ENCODE measurements around the gene CDR2. TPM values are rescaled to one million over a fixed set of nuclear protein-coding genes. Genes with fewer than 3 reads are reported as not detected.

CDR2 gene
- total and polyA plus RNA-seq, 3 donors from 2014 or later = 56.8 to 133 (median 63.7) TPM

DNA sequence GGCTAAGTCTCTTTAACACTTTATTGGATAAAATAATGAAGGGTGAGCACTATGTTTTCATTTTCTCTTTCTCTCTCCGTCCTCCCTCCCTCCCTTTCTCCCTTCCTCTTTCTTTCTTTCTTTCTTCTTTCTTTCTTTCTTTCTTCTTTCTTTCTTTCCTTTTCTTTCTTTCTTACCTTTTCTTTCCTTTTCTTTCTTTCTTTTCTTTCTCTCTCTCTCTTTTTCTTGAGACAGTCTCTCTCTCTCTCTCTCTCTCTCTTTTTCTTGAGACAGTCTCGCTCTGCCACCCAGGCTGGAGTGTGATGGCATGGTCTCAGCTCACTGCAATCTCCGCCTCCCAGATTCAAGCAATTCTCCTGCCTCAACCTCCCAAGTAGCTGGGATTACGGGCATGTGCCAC lies 21.5 kb upstream of the CDR2 start:
- no peak for TF ChIP-seq POLR2A (IDR thresholded peaks at IDR 0.05)
- TF ChIP-seq, protein P1, sequence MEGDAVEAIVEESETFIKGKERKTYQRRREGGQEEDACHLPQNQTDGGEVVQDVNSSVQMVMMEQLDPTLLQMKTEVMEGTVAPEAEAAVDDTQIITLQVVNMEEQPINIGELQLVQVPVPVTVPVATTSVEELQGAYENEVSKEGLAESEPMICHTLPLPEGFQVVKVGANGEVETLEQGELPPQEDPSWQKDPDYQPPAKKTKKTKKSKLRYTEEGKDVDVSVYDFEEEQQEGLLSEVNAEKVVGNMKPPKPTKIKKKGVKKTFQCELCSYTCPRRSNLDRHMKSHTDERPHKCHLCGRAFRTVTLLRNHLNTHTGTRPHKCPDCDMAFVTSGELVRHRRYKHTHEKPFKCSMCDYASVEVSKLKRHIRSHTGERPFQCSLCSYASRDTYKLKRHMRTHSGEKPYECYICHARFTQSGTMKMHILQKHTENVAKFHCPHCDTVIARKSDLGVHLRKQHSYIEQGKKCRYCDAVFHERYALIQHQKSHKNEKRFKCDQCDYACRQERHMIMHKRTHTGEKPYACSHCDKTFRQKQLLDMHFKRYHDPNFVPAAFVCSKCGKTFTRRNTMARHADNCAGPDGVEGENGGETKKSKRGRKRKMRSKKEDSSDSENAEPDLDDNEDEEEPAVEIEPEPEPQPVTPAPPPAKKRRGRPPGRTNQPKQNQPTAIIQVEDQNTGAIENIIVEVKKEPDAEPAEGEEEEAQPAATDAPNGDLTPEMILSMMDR (IDR thresholded peaks at IDR 0.05) = no peak
- H3K4me1 ChIP-seq = no peaks in the 10 kb centered on the region
- intact Hi-C loops (cut with DNase I; ENCODE audit: low total_unique reads) = no loop called here
- 94 to 95% methylated on average over 4 of the region's 4 CpGs for WGBS, 2 donors
- H3K36me3 ChIP-seq (ENCODE audit: low read depth, missing control alignments) = no peaks in the 10 kb centered on the region
- H3K4me3 ChIP-seq = no peak overlapping the region
- no peaks in the 10 kb centered on the region for H3K27me3 ChIP-seq
- no peak for DNase-seq
- no peak overlapping the region for H3K27ac ChIP-seq
- H3K9me3 ChIP-seq = no peaks in the 10 kb centered on the region

GRCh38 chr16:22394121-22394520 lies 19.7 kb upstream of the CDR2 start:
- no peak for DNase-seq
- WGBS, 2 donors = 94 to 95% methylated on average over 1 of the region's 1 CpG
- no peak overlapping the region for H3K27ac ChIP-seq
- no peaks in the 10 kb centered on the region for H3K27me3 ChIP-seq
- no peaks in the 10 kb centered on the region for H3K36me3 ChIP-seq (ENCODE audit: low read depth, missing control alignments)
- no peaks in the 10 kb centered on the region for H3K9me3 ChIP-seq
- no peaks in the 10 kb centered on the region for H3K4me1 ChIP-seq
- H3K4me3 ChIP-seq = no peak overlapping the region
- TF ChIP-seq, protein P1 (IDR thresholded peaks at IDR 0.05) = no peak
- no peak for TF ChIP-seq POLR2A (IDR thresholded peaks at IDR 0.05)
- intact Hi-C loops (cut with DNase I; ENCODE audit: low total_unique reads) = no loop called here

DNA sequence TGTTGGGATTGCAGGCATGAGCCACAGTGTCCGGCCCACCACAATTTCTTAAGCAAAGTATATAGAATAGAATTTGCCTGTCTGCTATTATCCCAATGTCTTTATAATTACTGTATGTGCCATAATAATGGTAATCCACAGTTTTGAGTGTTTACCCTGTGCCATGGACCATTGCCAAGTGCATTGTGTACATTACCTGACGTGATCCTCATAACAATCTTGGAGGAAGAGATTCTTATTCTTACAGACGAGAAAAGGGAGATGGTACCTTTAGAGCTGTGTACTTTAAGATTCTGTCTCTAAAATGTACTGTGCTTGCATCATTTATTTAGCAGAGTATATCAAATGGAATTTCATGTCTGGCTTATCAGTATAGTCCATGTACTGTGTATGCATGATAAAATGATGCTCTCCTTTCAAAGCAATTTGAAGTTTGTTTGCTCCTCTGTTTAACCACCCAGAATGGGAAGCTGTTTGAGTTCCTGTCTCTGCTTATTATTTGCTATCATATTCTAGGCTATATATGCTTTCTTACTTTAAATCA lies 13.8 kb upstream of the CDR2 start:
- Histone ChIP-seq H3K4me1 (peaks cover 7% of the 10 kb centered on the region), H3K27ac (no peak overlapping the region), H3K36me3 (ENCODE audit: low read depth, missing control alignments) (no peaks in the 10 kb centered on the region), H3K4me3 (no peak overlapping the region), H3K27me3 (no peaks in the 10 kb centered on the region), H3K9me3 (no peaks in the 10 kb centered on the region)
- intact Hi-C loops (cut with DNase I; ENCODE audit: low total_unique reads) = no loop called here
- WGBS, 2 donors = 84 to 86% methylated on average over 3 of the region's 3 CpGs
- TF ChIP-seq POLR2A (IDR thresholded peaks at IDR 0.05) = no peak
- TF ChIP-seq, protein P1 (IDR thresholded peaks at IDR 0.05) = no peak
- DNase-seq = no peak

DNA sequence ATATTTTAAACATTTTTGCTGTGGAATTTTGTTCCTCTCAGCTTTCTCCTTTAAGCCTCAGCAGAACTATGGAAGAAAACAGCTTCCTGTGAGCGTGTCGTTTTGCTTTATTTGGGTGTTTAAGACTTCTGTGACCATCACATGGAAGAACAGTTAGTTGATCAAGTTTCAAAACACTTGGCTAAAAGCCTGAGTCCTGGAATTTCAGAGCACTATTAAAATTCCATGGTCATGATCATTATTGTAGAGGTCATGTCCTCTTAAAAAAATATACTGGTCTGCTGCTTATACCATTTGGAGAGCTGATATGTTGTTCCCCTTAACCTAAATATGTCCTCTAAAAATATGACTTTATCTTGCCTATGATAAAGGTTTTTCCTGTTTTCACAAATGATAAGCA lies 12.6 kb upstream of the CDR2 start:
- DNase-seq = no peak
- Histone ChIP-seq H3K27ac (no peak overlapping the region), H3K27me3 (no peaks in the 10 kb centered on the region), H3K36me3 (ENCODE audit: low read depth, missing control alignments) (no peaks in the 10 kb centered on the region), H3K4me3 (no peak overlapping the region), H3K9me3 (no peaks in the 10 kb centered on the region), H3K4me1 (peaks cover 7% of the 10 kb centered on the region)
- no peak for TF ChIP-seq POLR2A (IDR thresholded peaks at IDR 0.05)
- TF ChIP-seq, protein P1 (IDR thresholded peaks at IDR 0.05) = no peak
- intact Hi-C loops (cut with DNase I; ENCODE audit: low total_unique reads) = no loop called here
- WGBS, 2 donors = 49 to 51% methylated on average over 2 of the region's 2 CpGs

GRCh38 chr16:22385196-22385595 lies 10.8 kb upstream of the CDR2 start:
- Histone ChIP-seq H3K9me3 (no peaks in the 10 kb centered on the region), H3K27me3 (no peaks in the 10 kb centered on the region), H3K4me3 (no peak overlapping the region), H3K4me1 (peaks cover 7% of the 10 kb centered on the region), H3K27ac (no peak overlapping the region), H3K36me3 (ENCODE audit: low read depth, missing control alignments) (no peaks in the 10 kb centered on the region)
- intact Hi-C loops (cut with DNase I; ENCODE audit: low total_unique reads) = no loop called here
- TF ChIP-seq POLR2A (IDR thresholded peaks at IDR 0.05) = no peak
- TF ChIP-seq, protein P1 (IDR thresholded peaks at IDR 0.05) = no peak
- WGBS, 2 donors = 87 to 88% methylated on average over 3 of the region's 3 CpGs
- no peak for DNase-seq
